SK-MEL-5 (cell line): ENCODE results near the gene VSTM2A. TPM values are rescaled to one million over a fixed set of nuclear protein-coding genes. Genes with fewer than 3 reads are reported as not detected.

Experiments used
- DNase-seq: peaks from one replicate; pipeline ENCODE4 v3.0.0-alpha.2; 2016; ENCODE audit warnings: low read depth, low spot score
- in situ Hi-C: cut with HindIII; loops from 2 replicates; pipeline ENCODE4 v1.10.0; 2016; ENCODE audit warnings: low sequenced_read_pairs, high pct_unique_total_duplicates, low pct_unique_long_range_greater_than_20kb
- small RNA-seq, 2 experiments: library from RNA; depleted of rRNA; stranded (forward); fragments of <200 nt; gene quantifications; one replicate each; pipeline ENCODE3, GENCODE V24; 2014
- total RNA-seq: library from RNA; depleted of rRNA; stranded (reverse); fragments of >200 nt; shearing (Covaris generic); gene quantifications from 2 replicates; pipeline ENCODE4 v1.2.3, GENCODE V29; 2014; rRNA removed

Gene VSTM2A
- total RNA-seq, 1 experiment from 2014 or later: not detected

DNA sequence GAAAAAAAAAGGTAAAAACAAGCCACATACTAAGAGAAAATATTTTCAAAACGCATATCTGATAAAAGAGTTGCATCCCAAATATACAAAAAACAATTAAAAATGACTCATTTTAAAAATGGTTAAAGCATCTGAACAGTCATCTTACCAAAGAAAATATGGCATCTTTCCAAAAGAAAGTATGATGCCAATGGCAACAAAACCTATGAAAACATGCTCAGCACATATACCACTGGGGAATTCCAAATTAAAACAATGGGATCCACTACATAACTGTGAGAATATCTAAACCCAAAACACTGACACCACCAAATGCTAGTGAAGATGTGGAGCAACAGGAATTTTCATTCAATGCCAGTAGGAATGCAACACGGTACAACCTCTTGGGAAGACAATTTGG is 39.3 kb downstream of the VSTM2A start:
- no peak for DNase-seq

GRCh38 chr7:54591404-54592386 is 49.5 kb downstream of the VSTM2A start:
- DNase-seq: no peak
- in situ Hi-C loops: no loop called here

More for the DNA sequence above, 39.3 kb downstream of the VSTM2A start:
- in situ Hi-C loops: no loop called here

- in situ Hi-C loops: no loop called here
Observed at GRCh38 chr7:54596747-54597146, 54.6 kb downstream of the VSTM2A start.

DNA sequence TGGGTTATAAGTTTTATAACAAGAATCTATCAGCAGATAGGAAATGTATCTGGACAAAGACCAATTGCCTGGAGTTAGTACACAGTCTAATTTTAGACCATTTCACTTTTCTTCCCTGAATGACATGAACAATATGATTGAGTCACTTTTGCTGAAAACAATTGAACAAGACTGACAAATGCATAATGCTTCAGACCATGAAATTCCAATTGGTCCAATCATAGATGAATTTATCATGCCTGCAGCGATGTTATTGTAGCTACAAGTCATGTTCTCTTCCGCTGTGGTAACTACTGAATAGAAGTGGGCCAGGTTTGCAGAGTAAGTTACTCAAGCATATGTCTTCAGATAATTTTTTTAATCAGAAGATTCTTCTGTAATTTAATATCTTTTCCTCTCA is 73.4 kb downstream of the VSTM2A start:
- in situ Hi-C loops: no loop called here
- no peak for DNase-seq

More at GRCh38 chr7:54596747-54597146, 54.6 kb downstream of the VSTM2A start:
- DNase-seq: no peak

Small RNA genes within 50 kb of the gene (small RNA-seq; reads per million reads assigned to genes)
- 0 reads per million in 2 experiments for gene RNU6-1125P

Other genes starting within 250 kb of the VSTM2A start
- gene SEC61G, start 216.8 kb downstream of the VSTM2A start, total RNA-seq: 399 and 427 TPM in 2 replicates